ELF-1 (cell line): ENCODE data around the gene PISD.

Experiments
- DNase-seq: peaks from one replicate; pipeline ENCODE4 v3.0.0-alpha.2; 2016; ENCODE audit warnings: low read depth, low spot score

Gene PISD

DNA sequence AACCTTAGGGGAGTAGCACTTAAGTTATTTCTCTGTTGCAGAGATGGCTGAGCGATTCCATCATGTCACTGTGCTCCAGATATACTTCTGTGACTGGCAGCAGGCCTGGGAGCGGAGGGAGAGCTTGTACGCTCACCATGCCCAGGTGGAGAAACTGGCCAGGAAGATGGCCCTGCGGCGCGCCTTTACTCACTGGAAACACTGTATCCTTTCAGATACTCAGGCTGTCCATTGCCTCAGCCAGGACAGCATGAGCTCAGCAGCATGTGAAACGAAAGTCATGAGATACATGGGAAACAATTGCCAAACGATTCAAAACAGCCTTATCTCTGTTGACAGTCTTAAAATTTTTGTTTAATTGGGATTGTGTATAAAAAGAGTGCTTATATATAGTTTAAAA lies 86.8 kb downstream of the PISD start:
- no peak for DNase-seq

- DNase-seq: no peak
Measured at GRCh38 chr22:31574055-31574670, 87.9 kb downstream of the PISD start.

DNA sequence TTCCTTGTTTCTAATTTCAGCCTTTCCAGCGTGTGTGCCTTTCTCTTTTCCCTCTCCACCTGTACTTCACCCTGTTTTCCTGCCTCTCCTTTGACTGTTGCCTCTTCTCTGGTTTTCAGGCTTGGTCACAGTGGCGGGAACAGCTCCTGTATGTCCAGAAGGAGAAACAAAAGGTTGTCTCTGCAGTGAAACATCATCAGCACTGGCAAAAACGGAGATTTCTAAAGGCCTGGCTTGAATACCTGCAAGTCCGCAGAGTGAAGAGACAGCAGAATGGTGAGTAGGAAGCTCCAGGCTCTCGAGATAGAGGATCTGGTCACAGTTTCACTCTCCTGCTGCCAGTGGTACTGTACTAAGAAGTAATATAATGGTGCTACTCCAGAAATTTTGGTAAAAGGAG lies 89.1 kb downstream of the PISD start:
- no peak for DNase-seq

DNA sequence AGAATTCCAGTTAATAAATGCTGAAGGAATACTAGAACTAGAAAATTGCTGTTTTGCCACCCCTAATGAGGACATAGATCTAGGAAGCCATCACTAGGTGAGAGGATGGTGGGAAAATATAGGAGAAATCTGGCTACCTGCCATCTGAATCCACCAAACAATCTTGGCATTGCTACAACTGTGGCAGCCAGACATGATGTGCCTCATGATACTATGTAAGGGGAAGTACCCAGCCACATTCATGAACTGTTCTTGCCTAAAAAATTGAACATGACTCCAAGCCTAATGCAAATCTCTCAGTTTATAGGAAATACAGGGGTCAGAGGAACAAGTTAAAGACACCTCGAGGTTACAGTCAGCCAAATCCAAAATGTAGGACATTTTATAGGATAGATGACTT lies 92.9 kb downstream of the PISD start:
- no peak for DNase-seq
